GM18498 (cell line): Measurements from ENCODE around the gene SELENOV.

ENCODE experiments used
- ATAC-seq: cut with Tn5 transposase; IDR thresholded peaks from one replicate; pipeline ENCODE4 v1.9.1; 2021; ENCODE audit warnings: mild to moderate bottlenecking, moderate library complexity; ENCODE audit not compliant: unreplicated experiment

Gene SELENOV

DNA sequence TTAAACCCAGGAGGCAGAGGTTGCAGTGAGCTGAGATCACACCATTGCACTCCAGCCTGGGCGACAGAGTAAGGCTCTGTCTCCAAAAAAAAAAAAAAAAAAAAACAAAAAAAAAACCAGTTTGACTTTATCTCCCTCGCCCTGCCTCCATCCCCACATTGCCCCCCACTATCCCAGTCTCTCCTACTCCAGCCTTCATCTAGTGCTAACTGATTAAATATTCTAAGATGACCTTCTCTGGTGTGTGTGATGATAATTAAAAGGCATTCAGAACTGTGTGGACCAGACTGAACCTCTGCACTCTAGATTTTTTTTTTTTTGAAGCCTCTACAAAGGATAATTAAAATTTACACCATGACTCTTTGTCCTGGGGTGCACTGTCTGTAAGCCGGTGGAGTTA lies 22.2 kb upstream of the SELENOV start:
- no peak for ATAC-seq

DNA sequence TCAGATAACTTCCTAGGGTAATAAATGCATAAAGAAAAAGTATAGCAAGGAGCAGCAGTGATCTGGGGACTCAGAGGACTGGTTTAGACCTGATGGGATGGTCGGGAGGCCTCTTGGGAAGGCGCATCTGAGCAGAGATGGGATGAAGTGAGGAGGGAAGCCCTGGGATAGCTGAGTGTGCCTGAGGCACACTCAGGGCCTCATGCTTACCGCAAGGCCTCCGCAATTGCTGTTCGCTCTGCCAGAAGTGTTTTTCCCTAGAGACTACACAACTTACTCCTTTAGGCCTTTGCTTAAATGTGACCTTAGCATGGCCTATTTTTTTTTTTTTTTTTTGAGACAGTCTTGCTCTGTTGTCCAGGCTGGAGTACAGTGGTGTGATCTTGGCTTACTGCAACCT lies 20.3 kb upstream of the SELENOV start:
- no peak for ATAC-seq

DNA sequence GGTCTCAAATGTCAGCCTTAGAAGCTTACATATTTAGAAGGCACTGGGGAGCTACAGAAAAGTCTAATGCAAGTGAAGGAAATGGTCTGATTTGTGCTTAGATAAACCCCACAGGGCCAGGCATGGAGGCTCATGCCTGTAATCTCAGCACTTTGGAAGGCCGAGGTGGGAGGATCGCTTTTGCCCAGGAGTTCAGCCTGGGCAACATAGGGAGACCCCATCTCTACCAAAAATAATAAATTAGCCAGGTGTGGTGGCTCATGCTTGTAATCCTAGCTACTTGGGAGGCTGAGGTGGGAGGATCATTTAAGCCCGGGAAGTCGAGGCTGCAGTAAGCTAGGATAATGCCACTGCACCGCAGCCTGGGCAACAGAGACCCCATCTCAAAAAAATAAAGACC lies 18.9 kb upstream of the SELENOV start:
- ATAC-seq = no peak

DNA sequence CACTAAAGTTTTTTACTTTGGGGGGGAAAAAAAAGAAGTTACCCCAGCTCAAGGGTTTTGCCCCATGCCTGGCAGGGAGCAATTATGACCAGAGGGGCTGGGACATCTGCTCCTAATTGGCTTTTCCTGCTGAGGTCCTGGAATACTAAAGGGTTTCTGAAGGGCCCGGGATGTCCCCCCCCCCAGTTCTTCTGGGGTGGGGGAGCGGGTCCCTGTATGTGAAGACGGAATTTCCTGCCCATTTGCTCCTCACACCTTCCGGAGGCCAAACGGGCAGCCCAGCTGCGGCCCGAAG lies 17.3 kb upstream of the SELENOV start:
- no peak for ATAC-seq

DNA sequence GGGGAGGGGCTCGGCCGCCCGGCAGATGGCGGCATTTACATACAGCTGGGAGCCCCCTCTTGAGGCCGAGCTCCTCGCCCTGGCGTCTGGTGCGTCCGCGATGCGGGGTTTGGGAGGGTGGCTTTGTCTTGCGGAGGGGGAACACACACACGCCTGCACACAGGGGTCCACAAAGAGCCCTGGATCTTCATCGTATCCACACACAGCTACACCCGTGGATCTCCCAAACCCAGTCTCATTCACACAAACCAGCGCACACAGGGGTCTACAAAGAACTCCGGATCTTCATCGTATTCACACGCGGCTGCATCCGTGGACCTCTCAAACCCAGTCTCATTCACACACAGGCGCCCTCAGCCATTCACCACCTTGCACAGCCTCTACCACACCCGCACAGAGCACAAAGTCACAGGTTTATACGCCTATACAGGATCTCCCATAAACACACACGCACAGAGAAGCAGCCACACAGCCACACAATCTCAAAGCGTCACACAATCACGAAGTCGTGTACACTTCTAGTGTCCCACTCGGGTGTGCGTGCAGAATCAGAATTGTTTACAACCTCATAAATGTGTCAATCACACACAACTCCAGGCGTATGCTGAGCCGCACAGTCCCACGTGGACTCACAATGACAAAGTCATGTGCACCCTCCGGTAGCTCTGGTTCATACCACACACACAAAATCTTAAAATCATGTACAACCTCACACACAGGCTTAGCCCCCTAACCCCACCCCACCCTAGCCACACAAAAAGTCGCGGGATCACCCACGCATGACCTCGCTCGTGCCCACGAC lies 16.7 kb upstream of the SELENOV start:
- ATAC-seq = no peak

DNA sequence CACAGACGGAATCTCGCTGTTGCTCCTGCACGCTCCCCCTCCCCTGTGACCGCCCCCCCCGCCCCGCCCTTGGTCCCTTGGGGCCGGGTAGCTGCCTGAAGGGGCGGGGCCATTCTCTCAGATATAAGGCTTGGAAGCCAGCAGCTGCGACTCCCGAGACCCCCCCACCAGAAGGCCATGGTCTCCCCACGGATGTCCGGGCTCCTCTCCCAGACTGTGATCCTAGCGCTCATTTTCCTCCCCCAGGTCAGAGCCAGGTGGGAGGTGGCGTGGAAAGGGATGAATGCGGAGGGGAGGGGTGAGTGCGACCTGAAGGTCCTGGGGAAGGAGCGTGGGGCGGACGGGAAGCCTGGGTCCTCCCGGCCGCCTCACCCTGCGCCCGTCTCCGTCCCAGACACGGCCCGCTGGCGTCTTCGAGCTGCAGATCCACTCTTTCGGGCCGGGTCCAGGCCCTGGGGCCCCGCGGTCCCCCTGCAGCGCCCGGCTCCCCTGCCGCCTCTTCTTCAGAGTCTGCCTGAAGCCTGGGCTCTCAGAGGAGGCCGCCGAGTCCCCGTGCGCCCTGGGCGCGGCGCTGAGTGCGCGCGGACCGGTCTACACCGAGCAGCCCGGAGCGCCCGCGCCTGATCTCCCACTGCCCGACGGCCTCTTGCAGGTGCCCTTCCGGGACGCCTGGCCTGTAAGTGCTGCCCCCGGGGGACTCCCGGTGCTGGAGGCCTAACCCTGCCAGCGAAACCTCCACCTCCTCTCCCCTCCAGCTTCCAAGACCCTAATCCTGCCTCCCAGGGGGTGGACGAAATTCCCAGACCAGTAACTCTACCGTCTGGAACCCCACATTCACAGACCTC lies 15.9 kb upstream of the SELENOV start, which contains the start of gene DLL3:
Gene DLL3, plus strand, starts transcription at position 150 of the 845 bp plus-strand sequence. Its CDS starts 28 bp downstream, at position 178.
- no peak for ATAC-seq

DNA sequence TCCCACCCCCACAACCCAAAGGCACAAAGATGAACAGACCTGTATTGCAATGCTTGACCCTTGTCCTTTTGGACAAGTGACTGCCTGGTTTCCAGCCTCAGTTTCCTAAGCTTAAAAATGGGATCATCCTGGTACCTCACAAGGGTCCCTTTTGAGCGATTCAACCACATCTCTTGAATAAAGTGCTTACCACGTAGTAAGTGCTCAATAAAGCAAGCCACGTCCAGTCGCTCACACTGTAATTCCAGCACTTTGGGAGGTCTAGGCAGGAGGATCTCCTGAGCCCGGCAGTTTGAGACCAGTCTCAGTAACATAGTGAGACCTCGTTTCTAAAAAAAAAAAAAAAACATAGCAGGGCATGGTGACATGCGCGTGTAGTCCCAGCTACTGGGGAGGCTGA lies 15.0 kb upstream of the SELENOV start:
- no peak for ATAC-seq

DNA sequence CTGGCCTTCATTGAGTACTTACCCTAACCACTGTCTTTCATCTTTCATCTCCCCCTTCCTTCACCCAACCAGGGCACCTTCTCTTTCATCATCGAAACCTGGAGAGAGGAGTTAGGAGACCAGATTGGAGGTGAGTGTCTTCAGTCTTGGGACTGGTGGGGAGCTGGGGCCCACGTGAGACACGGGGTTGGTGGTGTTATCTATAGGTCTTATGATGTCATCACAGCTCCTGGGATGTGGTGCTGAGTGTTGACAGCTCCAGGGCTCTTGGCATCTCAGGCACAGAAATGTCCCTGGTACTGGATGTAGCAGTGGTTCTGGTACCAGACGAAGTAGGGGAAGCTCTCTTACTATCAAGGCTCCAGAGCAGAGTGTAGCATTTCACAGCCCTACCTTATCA lies 14.4 kb upstream of the SELENOV start:
- ATAC-seq = no peak

DNA sequence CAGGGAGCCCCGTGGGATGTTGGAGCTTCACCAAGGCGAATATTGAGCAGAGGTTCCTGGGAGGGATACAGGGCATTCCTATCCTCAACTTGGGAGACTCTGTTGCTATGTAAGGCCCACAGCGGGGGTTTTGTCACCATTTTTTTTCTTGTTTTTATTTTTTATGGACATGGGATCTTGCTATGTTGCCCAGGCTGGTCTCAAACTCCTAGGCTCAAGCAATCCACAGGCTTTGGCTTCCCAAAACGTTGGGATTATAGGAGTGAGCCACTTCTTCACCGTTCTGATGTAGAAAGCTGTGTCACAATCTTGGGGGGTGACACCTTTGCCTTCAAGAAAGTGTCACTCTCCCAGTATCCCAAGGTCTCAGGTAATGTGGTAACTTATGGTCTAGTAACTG lies 13.6 kb upstream of the SELENOV start:
- ATAC-seq = no peak

DNA sequence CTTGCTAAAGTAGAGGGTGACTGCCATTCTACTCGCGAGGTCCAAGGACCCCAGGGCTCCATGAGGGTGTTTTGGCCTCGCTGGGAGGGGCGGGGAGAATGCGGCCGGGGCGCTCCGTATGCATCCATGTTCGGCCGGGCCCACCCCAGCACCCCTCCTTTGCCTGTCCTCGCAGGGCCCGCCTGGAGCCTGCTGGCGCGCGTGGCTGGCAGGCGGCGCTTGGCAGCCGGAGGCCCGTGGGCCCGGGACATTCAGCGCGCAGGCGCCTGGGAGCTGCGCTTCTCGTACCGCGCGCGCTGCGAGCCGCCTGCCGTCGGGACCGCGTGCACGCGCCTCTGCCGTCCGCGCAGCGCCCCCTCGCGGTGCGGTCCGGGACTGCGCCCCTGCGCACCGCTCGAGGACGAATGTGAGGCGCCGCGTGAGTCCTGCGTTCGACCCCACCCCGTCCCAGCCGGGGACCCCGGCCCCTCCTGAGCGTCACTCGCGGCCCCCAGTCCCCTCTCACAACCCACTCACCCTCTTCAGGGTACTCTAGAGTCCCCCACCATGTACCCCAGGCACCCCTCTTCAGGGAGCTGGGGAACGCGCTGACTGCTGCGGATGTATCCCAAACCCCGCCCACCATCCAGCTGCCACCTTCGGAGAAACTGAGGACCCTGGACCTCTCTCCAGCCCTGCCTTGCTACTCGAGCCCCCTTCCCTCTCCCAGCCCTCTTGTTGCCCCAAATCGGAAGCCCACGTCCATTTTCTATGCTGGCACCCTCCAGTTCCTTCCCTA lies 12.1 kb upstream of the SELENOV start:
- ATAC-seq = no peak

DNA sequence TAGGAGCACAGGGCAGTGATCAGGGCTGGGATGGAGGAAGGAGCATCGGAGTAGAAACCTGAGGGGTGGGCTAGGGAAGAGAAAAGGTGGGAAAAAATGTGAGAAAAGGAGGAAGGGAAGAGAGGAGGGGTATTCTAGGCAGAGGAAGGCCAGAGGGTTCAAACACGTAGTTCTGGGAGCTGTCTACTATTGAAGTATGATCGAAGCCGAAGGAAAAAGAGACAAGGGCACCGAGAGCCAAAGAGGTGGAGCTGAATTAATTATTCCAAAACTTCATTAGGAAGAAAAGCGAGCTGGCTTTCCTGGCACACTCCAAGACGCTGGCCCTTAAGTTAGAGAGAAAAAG lies 8.4 kb upstream of the SELENOV start:
- ATAC-seq = no peak

DNA sequence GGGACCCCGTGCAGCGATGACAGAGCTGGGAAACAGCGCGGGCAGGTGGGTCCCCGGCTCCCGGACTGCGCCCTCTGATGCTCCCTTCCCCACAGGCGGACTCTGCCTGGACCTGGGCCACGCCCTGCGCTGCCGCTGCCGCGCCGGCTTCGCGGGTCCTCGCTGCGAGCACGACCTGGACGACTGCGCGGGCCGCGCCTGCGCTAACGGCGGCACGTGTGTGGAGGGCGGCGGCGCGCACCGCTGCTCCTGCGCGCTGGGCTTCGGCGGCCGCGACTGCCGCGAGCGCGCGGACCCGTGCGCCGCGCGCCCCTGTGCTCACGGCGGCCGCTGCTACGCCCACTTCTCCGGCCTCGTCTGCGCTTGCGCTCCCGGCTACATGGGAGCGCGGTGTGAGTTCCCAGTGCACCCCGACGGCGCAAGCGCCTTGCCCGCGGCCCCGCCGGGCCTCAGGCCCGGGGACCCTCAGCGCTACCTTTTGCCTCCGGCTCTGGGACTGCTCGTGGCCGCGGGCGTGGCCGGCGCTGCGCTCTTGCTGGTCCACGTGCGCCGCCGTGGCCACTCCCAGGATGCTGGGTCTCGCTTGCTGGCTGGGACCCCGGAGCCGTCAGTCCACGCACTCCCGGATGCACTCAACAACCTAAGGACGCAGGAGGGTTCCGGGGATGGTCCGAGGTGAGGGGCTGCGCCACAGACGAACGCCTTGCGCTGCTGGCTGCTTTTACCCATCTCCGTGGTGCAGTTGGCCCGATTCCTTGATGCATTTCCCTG lies 7.8 kb upstream of the SELENOV start:
- ATAC-seq = peak; percentile 57

DNA sequence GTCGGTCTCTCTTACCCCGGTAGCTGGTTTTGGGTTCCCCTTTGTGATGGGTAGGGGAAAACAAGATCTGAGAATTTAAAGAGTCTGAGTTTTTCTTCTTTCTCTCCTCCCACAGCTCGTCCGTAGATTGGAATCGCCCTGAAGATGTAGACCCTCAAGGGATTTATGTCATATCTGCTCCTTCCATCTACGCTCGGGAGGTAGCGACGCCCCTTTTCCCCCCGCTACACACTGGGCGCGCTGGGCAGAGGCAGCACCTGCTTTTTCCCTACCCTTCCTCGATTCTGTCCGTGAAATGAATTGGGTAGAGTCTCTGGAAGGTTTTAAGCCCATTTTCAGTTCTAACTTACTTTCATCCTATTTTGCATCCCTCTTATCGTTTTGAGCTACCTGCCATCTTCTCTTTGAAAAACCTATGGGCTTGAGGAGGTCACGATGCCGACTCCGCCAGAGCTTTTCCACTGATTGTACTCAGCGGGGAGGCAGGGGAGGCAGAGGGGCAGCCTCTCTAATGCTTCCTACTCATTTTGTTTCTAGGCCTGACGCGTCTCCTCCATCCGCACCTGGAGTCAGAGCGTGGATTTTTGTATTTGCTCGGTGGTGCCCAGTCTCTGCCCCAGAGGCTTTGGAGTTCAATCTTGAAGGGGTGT lies 7.1 kb upstream of the SELENOV start:
- no peak for ATAC-seq

DNA sequence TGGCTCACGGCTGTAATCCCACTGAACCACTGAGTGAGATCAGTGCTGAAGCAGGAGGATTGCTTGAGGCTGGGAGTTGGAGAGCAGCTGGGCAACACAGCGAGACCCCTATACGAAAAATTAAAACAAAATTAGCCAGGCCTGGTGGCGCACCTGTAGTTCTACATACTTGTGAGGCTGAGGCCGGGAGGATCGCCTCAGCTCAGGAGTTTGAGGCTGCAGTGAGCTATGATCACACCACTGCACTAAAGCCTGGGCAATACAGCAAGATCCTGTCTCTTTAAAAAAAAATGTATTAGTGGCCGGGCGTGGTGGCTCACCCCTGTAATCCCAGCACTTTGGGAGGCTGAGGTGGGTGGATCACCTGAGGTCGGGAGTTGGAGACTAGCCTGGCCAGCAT lies 6.3 kb upstream of the SELENOV start:
- no peak for ATAC-seq

DNA sequence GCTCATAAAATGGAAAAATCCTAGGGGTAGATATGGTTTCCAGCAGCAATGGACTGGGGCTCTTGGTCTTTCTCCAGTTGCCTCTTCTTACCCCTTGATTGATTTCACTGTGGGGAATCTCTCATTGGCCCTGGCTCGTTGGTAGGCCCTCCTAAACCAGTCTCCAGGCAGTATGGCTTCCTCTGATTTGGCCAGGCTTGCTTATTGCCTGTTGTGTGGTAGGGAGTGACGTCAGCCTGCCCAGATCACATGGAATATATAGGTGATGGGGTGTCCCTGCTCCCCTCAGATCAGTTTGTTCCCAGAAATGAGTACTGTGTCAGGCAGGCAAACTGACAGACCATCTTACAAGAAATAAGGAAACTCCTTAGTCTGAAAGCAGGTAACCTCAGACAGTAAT lies 5.7 kb upstream of the SELENOV start:
- ATAC-seq = no peak

DNA sequence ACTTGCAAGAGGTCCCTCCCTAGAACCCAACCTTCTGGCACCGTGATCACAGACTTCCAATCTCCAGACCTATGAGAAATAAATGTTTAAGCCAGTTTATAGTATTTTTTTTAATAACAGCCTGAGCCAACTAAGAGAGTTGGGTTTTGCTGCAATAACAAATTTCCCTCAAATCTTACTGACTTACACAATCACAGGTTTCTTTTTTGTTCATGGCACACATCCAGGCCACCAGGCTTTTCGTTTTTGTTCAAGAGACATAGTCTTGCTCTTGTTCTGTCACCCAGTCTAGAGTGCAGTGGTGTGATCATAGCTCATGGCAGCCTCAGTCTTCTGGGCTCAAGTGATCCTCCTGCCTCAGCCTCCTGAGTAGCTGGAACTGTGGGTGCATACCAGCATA lies 2.0 kb upstream of the SELENOV start:
- ATAC-seq = no peak

DNA sequence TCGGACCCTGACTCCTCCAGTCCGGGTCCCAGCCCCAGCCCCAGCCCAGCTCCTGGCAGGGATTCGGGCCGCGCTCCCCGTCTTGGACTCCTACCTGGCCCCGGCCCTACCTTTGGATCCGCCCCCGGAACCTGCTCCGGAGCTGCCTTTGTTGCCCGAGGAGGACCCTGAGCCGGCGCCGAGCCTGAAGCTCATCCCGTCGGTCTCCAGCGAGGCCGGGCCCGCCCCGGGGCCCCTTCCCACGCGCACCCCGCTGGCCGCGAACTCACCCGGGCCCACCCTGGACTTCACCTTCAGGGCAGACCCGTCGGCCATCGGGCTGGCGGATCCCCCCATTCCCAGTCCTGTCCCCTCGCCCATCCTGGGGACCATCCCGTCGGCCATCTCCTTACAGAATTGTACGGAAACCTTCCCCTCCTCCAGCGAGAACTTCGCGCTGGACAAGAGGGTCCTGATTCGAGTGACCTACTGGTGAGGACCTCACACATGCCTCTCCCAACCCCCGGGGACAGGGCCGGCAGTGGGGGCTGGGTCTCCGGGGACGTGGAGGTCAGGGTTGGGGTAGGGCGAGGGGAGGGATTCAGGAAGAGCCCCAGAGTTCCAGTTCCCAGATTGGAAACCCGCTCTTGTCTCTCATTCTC lies 732 bp downstream of the SELENOV start:
- ATAC-seq = no peak

DNA sequence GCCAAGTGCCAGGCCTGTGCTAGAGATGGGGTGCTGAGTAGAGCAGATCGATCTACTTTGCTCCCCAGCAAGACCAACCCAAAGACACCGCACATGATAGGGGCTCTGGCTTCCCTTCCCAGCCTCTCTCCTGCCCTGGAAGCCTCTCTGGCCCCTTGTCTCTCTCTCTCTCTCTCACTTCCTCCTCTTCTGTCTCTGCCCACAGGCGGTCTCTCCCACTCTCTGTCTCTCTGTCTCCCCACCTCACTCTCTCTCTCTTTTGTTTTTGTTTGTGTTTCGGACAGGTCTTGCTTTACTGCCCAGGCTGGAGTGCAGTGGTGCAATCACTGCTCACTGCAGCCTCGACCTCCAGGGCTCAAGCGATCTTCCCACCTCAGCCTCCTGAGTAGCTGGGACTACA lies 1.3 kb downstream of the SELENOV start:
- no peak for ATAC-seq

DNA sequence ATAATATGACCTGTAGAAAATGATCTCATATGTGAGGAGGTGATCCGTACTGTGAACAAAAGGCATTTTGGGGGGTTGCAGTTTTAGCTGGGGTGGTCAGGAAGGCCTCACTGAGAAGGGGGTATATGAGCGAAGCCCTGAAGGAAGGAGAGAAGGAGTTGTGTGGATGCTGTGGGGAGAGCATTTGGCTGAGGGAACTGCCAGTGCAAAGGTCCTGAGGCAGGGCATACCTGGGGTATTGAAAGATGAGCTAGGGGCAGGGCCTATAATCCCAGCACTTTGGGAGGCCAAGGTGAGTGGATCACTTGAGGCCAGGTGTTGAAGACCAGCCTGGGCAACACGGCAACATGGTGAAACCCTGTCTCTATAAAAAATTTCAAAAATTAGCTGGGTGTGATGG lies 2.5 kb downstream of the SELENOV start:
- ATAC-seq = no peak

DNA sequence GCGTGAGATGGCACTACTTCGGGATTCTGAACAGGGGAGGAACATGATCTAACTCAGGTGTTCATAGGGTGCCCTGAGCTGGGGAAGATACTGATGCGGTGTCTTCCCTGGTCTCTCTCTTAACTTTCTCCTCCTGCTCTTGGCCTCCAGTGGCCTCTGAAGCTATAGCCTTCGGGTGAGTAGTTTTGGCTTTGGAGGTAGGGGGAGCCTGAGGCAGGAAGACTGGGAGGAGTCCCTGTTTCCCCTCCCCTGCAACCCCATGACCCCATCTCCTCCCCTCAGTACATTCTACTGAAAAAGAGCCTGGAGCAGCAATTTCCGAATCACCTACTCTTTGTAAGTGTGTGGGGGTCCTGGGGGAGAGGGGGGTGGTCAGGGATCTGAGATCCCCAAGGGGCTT lies 3.5 kb downstream of the SELENOV start:
- ATAC-seq = no peak
